B cell (primary cell): ENCODE measurements around the gene GRHL3. TPM values are rescaled to one million over a fixed set of nuclear protein-coding genes. Genes with fewer than 3 reads are reported as not detected.

ENCODE experiments used
- ATAC-seq: fragments of 200-7000 bp; cut with Tn5 transposase; one replicate; pipeline ENCODE4 v1.10.0; 2021; ENCODE audit warnings: low read depth, mild to moderate bottlenecking, moderate number of reproducible peaks, moderate library complexity
- CTCF ChIA-PET: fragments of 350-600 bp; sonication (Branson Sonifier 250); formaldehyde crosslinking; loops from one replicate; lab custom pipeline; 2021; ENCODE audit warnings: antibody characterized with exemption, inconsistent platforms; lab: Charles Lee
- POLR2A ChIA-PET: fragments of 350-600 bp; sonication (Branson Sonifier 250); formaldehyde crosslinking; loops from one replicate; lab custom pipeline; 2021; ENCODE audit warnings: antibody characterized with exemption; lab: Charles Lee
- DNase-seq: peaks from one replicate; pipeline ENCODE4 v3.0.0; 2013
- H2AFZ ChIP-seq: 2 replicates; pipeline ENCODE4 v1.6.1; 2012; ENCODE audit warnings: mild to moderate bottlenecking, low read depth, low read length; ENCODE audit not compliant: insufficient read depth, poor library complexity, severe bottlenecking
- H3K27ac ChIP-seq, 2 donors: 1 replicate in 1 of 2; 2 replicates in 1 of 2; pipeline ENCODE4 v1.5.1; 2012 to 2013; ENCODE audit warnings: low read length in 2 of 2, mild to moderate bottlenecking in 2 of 2, moderate library complexity in 1 of 2
- H3K27me3 ChIP-seq, 4 experiments: fragments of 200-600 bp in 1 of 4; sonication (generic) in 1 of 4; replicated peaks in 1 of 4; 1 replicate in 2 of 4; 2 replicates in 2 of 4; pipeline versions ENCODE4 v1.6.1 to v1.7.0; 2013 to 2016; ENCODE audit warnings: low read length in 3 of 4, mild to moderate bottlenecking in 2 of 4, mixed read lengths in 1 of 4, moderate library complexity in 1 of 4; ENCODE audit not compliant: insufficient read depth in 4 of 4, control insufficient read depth in 3 of 4; ENCODE audit errors: control extremely low read depth in 1 of 4
- H3K36me3 ChIP-seq, 2 experiments: replicated peaks in 1 of 2; 1 replicate in 1 of 2; 2 replicates in 1 of 2; pipeline versions ENCODE4 v1.6.1 to v1.7.1; 2013; ENCODE audit warnings: low read length in 1 of 2; ENCODE audit not compliant: insufficient read depth in 2 of 2, control insufficient read depth in 1 of 2; ENCODE audit errors: control extremely low read depth in 1 of 2, extremely low read depth in 1 of 2
- H3K4me1 ChIP-seq, 2 donors: fragments of 200-600 bp in 1 of 2; sonication (generic) in 1 of 2; 1 replicate in 1 of 2; 2 replicates in 1 of 2; pipeline versions ENCODE4 v1.5.1 to v1.6.1; 2013 to 2017; ENCODE audit warnings: low read length in 2 of 2; ENCODE audit not compliant: control insufficient read depth in 2 of 2, insufficient read depth in 2 of 2
- H3K4me2 ChIP-seq: replicated peaks from 2 replicates; pipeline ENCODE3; 2012; ENCODE audit warnings: mild to moderate bottlenecking, low read depth, low read length; ENCODE audit not compliant: poor library complexity, severe bottlenecking
- H3K4me3 ChIP-seq, 5 experiments: fragments of 200-600 bp in 1 of 5; sonication (generic) in 1 of 5; 1 replicate in 3 of 5; 2 replicates in 2 of 5; pipeline versions ENCODE4 v1.5.1 to v1.7.0; 2011 to 2016; ENCODE audit warnings: low read length in 4 of 5, mild to moderate bottlenecking in 4 of 5, low read depth in 2 of 5, control low read depth in 1 of 5, moderate library complexity in 1 of 5; ENCODE audit not compliant: insufficient read depth in 1 of 5; ENCODE audit errors: control extremely low read depth in 1 of 5, extremely low read depth in 1 of 5
- H3K79me2 ChIP-seq: fragments of 200-600 bp; sonication (generic); one replicate; pipeline ENCODE4 v1.6.0; 2016; ENCODE audit warnings: low read length; ENCODE audit not compliant: control insufficient read depth, insufficient read depth
- H3K9ac ChIP-seq: fragments of 200-600 bp; sonication (generic); 2 replicates; pipeline ENCODE4 v1.6.1; 2017; ENCODE audit warnings: mild to moderate bottlenecking, low read length, moderate library complexity
- H3K9me3 ChIP-seq, 3 donors: one replicate each; pipeline versions ENCODE4 v1.6.1 to v1.7.1; 2013; ENCODE audit warnings: low read length in 2 of 3; ENCODE audit not compliant: control insufficient read depth in 2 of 3, insufficient read depth in 1 of 3; ENCODE audit errors: control extremely low read depth in 1 of 3
- H4K20me1 ChIP-seq: 2 replicates; pipeline ENCODE4 v1.6.0; 2012; ENCODE audit warnings: mild to moderate bottlenecking, low read length; ENCODE audit not compliant: insufficient read depth, control insufficient read depth, poor library complexity, severe bottlenecking
- H3K27ac Mint-ChIP-seq: one replicate; pipeline ENCODE4 v1.8.0; 2021; ENCODE audit warnings: mixed read lengths
- H3K27me3 Mint-ChIP-seq: one replicate; pipeline ENCODE4 v1.8.0; 2021; ENCODE audit warnings: mixed read lengths
- H3K4me1 Mint-ChIP-seq: one replicate; pipeline ENCODE4 v1.8.0; 2021; ENCODE audit warnings: mixed read lengths
- H3K4me3 Mint-ChIP-seq: one replicate; pipeline ENCODE4 v1.8.0; 2021; ENCODE audit warnings: mixed read lengths
- H3K9me3 Mint-ChIP-seq: one replicate; pipeline ENCODE4 v1.8.0; 2022; ENCODE audit warnings: mixed read lengths; ENCODE audit not compliant: insufficient read depth
- EZH2 ChIP-seq: IDR thresholded peaks from 2 replicates; pipeline ENCODE4 v1.6.1; 2012; ENCODE audit warnings: borderline replicate concordance, low read depth, mild to moderate bottlenecking, moderate library complexity, low read length; ENCODE audit not compliant: insufficient read depth, poor library complexity, severe bottlenecking
- WGBS: methylation state at CpG from one replicate; pipeline ENCODE4 v1.1.5; 2013; ENCODE audit warnings: missing lambda C conversion rate; ENCODE audit not compliant: insufficient coverage; 5-methylcytosine and 5-hydroxymethylcytosine counted together
- intact Hi-C: fragments of 100-400 bp; cut with micrococcal nuclease; formaldehyde crosslinking; loops from one replicate; pipeline ENCODE4 v1.10.0; 2022
- polyA plus RNA-seq: library from polyadenylated mRNA; depleted of rRNA; stranded (reverse); fragments of >200 nt; gene quantifications from 2 replicates; pipeline ENCODE4 v1.2.3, GENCODE V29; 2012
- total RNA-seq, 2 donors: library from RNA; stranded (reverse); fragments of 120-200 nt in 1 of 2; gene quantifications; 1 replicate in 1 of 2; 2 replicates in 1 of 2; pipeline versions ENCODE4 v1.2.3 to v1.2.4, GENCODE V29; 2013 to 2022
- TF ChIP-seq, protein P1 (sequence below): fragments of 200-600 bp; IDR thresholded peaks from one replicate; pipeline ENCODE4 v1.8.0; 2022; ENCODE audit warnings: antibody characterized with exemption, mild to moderate bottlenecking

Gene GRHL3
- total and polyA plus RNA-seq, 2 donors (not counting 1 experiment from before 2014, with no cell fraction given) = not detected

DNA sequence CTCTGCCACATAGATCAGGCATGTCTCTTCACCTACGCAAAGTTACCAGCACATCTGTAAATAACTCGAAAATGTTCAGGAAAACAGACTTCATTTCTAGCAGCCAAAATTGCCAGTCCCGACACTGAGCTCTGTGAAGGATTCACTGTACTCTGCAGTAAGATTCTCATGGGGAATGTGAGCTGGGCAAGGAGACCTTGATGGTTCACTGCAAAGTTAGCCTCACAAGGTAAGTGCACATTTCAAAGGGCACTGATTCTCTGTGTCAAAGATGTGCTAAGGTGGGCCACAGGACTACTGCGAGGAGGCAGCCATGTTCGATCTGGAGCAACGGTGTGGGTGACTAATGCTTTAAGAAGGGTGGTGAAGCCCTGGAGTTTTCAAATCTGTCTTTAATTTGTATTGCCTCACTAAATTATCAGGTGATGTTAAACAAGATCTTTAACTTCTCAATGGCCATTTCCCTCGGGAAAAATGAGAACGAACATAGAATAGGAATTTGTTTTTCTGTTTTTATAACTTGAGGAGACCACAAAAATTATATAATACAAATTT lies 69.3 kb downstream of the GRHL3 start:
- TF ChIP-seq, protein P1, sequence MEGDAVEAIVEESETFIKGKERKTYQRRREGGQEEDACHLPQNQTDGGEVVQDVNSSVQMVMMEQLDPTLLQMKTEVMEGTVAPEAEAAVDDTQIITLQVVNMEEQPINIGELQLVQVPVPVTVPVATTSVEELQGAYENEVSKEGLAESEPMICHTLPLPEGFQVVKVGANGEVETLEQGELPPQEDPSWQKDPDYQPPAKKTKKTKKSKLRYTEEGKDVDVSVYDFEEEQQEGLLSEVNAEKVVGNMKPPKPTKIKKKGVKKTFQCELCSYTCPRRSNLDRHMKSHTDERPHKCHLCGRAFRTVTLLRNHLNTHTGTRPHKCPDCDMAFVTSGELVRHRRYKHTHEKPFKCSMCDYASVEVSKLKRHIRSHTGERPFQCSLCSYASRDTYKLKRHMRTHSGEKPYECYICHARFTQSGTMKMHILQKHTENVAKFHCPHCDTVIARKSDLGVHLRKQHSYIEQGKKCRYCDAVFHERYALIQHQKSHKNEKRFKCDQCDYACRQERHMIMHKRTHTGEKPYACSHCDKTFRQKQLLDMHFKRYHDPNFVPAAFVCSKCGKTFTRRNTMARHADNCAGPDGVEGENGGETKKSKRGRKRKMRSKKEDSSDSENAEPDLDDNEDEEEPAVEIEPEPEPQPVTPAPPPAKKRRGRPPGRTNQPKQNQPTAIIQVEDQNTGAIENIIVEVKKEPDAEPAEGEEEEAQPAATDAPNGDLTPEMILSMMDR = no peak
- TF ChIP-seq EZH2 = no peak
- whole genome bisulfite sequencing = 95% methylated on average over 3 of the region's 8 CpGs
- peak overlapping the region; percentile 26 for H3K27ac Mint-ChIP-seq
- H3K9ac ChIP-seq = no peak overlapping the region
- no peak overlapping the region for H3K4me3 Mint-ChIP-seq
- H3K36me3 ChIP-seq = no peaks in the 10 kb centered on the region
- no peak for DNase-seq
- no peak overlapping the region for H3K4me3 ChIP-seq
- CTCF ChIA-PET = interaction anchor here (1.0 to 8.0 kb wide), 5 partner anchors 180 to 238 kb away, joined by 3 to 98 read pairs (median 3); no protein-coding TSS in a partner anchor
- no peak overlapping the region for H3K27ac ChIP-seq
- no peaks in the 10 kb centered on the region for H3K9me3 ChIP-seq
- no peak overlapping the region for H2AFZ ChIP-seq
- peaks cover 34 to 55% of the 10 kb centered on the region in 2 donors for H3K4me1 ChIP-seq
- H3K27me3 Mint-ChIP-seq = no peaks in the 10 kb centered on the region
- no peaks in the 10 kb centered on the region for H3K27me3 ChIP-seq
- no peaks in the 10 kb centered on the region for H4K20me1 ChIP-seq
- intact Hi-C loops = no loop called here
- POLR2A ChIA-PET = no interaction called here
- no peaks in the 10 kb centered on the region for H3K9me3 Mint-ChIP-seq
- ATAC-seq = no peak
- no peak overlapping the region for H3K4me2 ChIP-seq
- H3K79me2 ChIP-seq = no peaks in the 10 kb centered on the region
- peaks cover 51% of the 10 kb centered on the region for H3K4me1 Mint-ChIP-seq

DNA sequence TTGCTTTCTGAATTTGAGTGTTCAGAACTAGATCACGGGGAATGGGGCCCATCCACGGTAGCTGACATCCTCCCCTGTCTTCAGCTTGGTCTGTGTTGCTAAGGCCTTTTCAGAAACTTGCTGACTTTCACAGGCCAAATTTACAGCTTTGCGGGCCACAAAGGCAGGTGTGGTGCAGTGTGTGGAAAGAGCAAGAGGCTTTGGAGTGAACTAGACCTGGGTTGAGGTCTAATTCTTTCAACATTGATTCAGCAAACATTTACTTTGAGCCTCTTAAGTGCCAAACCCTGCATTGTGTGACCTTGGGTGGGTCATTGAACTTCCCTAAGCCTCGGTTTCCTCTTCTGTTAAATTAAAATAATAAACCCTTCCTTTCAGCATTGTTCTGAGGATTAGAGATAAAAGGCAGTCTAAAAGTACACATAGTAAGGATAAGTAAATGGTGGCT lies 70.1 kb downstream of the GRHL3 start:
- Histone ChIP-seq H3K79me2 (no peaks in the 10 kb centered on the region), H2AFZ (no peak overlapping the region), H3K4me1 (peaks cover 35 to 56% of the 10 kb centered on the region in 2 donors), H3K9me3 (no peaks in the 10 kb centered on the region), H3K27me3 (no peaks in the 10 kb centered on the region), H3K27ac (no peak overlapping the region), H3K9ac (no peak overlapping the region), H3K4me3 (no peak overlapping the region), H3K36me3 (no peaks in the 10 kb centered on the region), H3K4me2 (no peak overlapping the region), H4K20me1 (no peaks in the 10 kb centered on the region)
- peaks cover 50% of the 10 kb centered on the region for H3K4me1 Mint-ChIP-seq
- 84% methylated on average over 2 of the region's 4 CpGs for WGBS
- intact Hi-C loops = no loop called here
- ATAC-seq = no peak
- DNase-seq = no peak
- ChIA-PET CTCF (interaction anchor here (0.7 to 8.0 kb wide), 3 partner anchors 190 to 239 kb away, joined by 4 to 98 read pairs (median 5); no protein-coding TSS in a partner anchor), POLR2A (interaction anchor here (0.6 kb wide), 1 partner anchor 190 kb away, joined by 4 read pairs; no protein-coding TSS in a partner anchor)
- no peak overlapping the region for H3K4me3 Mint-ChIP-seq
- H3K9me3 Mint-ChIP-seq = no peaks in the 10 kb centered on the region
- no peak overlapping the region for H3K27ac Mint-ChIP-seq
- H3K27me3 Mint-ChIP-seq = no peaks in the 10 kb centered on the region
- TF ChIP-seq, protein P1 = no peak
- TF ChIP-seq EZH2 = no peak
